COLO829 (cell line): ENCODE data around the gene PLEKHO1.
"Not testable (repeated sequence)": the region's sequence is repeated elsewhere in the genome, so short reads cannot be mapped to it uniquely, and the experiment has no call there.

Experiments
- DNase-seq: peaks from one replicate; pipeline ENCODE4 v3.0.0; 2012; ENCODE audit warnings: low spot score

Gene PLEKHO1

DNA sequence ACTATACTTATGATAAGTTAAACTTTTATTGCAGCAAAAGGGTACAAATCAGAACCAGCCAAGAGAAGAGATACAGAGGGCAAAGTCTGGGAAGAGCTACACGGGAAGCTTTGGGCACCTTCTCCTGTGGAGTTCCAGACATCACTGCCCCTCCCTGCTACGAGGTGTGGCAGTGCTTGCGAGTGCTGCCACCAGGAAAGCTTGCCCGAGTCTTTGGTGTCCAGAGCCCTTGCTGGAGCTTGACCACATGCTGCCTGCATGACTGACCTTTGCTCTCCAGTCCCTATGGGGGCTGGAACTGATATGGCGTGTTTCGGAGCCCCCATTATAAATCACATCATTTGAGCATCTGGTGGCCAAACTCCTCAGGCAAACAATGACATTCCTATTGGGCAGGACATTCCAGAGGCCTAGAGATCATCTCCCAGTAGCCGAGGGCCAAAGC is 23.4 kb downstream of the PLEKHO1 start:
- DNase-seq = no peak

DNA sequence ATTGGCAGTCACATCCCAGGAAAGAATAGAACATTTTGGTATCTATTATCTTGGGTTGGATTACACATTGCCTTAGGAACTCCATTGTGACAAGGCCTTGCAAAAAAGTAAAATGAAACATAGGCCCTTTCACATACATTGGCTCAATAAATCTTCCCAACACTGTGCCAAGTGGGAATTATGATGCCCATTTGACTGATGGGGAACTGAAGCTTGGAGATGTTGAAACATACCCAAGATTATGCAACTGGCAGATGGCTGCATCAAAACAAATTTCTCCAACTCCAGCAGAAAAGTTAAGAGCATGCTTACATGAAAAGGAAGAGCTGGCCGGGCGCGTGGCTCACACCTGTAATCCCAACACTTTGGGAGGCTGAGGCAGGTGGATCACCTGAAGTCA is 26.9 kb downstream of the PLEKHO1 start:
- no peak for DNase-seq

DNA sequence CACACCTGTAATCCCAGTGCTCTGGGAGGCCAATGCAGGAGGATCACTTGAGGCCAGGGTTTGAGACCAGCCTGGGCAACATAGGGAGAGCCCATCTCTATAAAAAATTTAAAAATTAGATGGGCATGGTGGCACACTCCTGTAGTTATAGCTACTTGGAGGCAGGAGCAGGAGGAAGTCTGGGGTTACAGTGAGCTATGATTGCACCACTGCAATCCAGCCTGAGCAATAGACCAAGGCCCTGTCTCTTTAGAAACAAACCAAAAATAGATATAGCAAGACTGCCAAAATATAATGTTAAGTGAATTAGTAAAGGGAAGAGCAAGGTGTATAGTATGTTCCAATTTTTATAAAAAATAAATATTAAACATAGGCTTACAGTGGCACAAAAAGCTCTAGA is 28.8 kb downstream of the PLEKHO1 start:
- no peak for DNase-seq

DNA sequence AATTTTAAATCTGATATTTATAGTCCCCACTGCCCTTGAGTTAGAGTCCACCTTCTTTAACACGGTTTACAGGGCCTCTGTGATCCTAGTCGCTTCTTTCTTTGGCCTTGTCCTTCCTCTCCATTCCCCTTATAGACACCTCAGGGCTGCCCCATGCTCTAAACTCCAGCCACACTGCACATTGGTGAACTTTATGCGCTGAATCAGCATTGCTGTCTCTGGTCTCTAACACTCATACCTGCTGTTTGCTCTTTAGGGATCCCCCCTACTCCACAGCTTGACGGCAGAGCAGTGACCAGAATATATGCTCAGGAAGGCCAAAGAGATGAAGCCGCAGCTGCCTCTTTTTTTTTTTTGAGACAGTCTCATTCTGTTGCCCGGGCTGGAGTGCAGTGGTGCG is 30.2 kb downstream of the PLEKHO1 start:
- no peak for DNase-seq

DNA sequence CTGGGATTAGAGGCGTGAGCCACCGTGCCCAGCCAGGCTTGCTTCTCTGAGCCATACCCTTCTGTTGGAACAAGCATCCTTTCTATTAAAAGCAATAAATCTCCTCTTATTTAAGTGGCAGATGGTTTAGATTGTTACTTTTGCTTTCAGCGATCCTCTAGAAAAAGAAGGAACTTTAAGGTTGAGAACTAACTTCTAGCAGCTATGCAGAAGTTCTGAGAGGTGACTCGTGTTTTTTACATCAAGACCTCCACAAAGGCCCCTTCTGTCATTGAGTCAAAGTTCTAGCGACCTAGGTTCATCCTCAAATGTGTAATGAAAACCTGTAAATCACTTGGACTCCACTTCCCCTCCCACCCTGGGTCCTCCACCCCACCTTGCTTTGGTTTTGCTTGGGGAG is 30.8 kb downstream of the PLEKHO1 start:
- no peak for DNase-seq

DNA sequence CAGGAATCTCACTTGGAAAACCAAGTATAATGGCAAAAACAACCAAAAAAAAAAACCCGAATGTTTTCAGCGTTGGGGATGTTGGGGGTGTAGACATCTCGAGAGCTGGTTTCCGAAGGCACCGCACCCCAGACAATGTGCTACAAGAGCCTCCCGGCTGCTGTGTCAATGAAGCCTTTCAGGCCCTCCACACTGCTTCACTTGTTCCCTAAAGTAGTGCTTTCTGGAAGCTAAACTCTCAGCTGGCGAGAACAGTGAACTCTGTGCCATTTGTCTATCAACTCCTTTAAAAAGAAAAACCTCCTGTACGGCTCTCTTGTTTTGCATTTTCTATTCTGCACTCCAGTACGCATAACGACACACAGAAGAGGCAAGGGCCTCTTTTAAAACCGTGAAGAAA is 32.5 kb downstream of the PLEKHO1 start:
- DNase-seq = peak; percentile 79

DNA sequence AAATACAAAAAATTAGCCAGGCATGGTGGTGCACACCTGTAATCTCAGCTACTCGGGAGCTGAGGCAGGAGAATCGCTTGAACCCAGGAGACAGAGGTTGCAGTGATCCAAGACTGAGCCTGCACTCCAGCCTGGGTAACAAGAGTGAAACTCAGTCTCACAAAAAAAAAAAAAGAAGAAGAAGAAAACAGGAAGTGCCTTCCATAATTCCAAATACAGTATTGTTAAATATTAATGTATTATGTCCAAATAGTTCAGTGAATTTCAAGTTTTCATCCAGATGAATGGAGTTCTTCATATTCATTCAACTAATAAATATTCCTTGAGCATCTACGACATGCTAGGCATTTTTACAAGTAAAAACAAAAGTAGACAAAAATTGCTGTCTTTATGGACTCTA is 33.3 kb downstream of the PLEKHO1 start:
- no peak for DNase-seq

DNA sequence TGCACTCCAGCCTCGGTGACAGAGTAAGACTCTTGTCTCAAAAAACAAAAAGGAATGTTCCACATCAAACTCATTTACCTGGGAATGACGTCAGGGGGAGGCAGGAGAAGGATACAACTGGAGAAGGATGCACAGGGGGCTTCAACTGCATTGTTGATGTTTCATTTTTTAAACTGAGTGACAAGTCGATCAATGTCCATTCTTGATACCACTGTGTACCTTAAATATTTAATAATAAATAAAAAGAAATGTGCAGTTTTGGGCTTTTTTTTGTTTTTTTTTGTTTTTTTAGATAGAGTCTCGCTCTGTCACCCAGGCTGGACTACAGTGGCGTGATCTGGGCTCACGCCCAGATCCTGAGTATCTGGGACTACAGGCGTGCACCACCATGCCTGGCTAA is 35.8 kb downstream of the PLEKHO1 start:
- DNase-seq = no peak

DNA sequence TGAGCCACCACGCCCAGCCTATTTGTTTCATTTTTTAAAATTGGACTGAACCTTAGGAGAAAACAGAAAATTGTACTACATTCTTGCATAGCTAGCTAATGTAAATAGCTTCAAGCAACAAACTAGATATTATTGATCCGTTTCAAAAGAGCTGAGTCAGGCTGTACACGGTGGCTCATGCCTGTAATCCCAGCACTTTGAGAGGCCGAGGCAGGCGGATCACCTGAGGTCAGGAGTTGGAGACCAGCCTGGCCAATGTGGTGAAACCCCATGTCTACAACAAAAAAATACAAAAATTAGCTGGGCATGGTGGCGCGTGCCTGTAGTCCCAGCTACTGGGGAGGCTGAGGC is 36.7 kb downstream of the PLEKHO1 start:
- not testable (repeated sequence) for DNase-seq

DNA sequence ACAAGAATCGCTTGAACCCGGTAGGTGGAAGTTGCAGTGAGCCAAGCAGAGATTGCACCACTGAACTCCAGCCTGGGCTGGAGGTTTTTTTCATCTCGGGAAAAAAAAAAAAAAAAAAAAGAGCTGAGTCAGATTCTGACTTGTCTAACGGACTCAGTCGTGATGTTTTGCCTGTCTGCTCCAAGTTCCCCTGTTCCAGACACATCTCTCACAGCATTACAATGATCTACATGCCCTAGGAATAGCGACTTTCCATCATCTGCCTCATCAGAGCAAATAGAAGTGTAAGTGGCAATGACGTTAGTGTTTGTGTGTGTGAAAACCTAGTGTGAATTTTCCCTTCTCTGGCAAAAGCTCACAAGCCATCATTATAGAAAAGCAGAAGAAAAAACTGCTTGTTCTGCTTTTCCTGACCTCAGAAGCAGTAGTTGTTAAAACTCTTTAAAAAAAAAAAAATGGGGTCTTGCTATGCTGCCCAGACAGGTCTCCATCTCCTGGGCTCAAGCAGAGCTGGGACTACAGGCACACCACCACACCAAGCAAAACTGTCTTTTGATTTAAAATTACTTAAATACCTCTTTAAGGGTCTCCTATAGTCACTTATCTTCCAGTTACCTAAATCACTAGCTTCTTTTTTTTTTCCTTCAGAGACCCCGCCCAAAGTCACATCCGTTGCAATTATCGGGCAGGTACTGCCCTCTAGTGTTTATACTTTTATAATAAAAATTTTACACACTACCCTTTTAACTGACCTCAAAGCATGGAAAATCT is 37.3 kb downstream of the PLEKHO1 start:
- DNase-seq = no peak

DNA sequence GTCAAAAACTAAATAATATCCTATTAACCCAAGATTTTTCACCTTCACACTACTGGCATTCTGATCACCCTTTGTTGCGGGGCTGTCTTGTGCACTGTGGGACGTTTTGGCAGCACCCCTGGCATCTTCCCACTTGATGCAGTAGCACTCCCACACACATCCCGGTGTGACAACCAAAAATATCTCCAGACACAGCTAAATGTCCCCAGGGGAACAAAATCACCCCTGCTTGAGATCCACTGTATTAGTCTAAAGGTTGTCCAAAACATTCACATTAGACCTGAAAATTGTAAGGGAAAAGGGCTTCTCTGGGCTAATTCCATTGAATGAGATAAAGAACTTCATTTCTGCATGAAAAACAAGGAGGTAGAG is 37.8 kb downstream of the PLEKHO1 start:
- no peak for DNase-seq

DNA sequence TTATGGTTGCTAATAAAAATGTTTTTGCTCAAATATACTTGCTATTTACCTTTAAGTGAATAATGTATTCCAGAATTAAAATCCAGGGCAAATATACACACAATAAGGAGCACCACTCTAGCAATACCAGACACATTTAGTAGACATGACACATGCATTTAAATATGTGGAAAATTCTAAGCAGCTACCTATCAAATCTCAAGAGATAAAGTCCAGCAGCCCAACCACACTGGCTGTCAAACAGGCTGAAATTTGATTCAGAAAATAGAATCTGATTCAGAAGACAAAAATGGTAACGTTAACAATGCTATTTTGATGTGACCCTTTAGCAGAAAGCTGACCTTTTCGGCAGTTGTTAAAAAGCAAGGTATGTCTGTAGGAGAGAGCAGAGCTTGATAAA is 42.3 kb downstream of the PLEKHO1 start:
- no peak for DNase-seq

DNA sequence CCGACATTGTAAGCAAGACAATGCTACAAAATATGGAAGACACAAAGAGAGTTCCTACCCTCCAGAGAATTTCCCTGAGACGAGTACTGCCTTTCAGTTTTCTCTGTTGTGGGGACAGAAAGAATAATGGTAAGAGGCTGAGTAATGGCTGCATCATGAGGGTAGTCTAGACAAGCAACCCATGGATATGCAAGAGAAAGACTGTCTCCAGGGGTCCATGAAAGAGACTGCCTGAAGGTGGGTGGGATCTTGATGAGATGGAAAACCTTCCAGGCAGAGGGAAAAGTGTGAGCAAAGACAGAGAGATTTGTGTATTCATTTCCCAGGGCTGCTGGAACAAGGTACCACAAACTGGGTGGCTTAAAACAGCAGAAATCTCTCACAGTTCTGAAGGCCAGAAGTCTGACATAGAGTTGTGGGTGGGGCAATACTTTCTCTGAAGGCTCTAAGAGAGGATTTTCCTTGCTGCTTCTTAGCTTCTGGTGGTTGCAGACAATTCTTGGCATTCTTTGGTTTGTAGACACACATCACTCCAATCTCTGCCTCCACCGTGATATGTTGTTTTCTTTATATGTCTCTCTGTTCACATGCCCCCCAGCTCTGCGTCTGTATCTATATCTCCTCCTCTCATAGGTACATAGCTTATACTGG is 44.8 kb downstream of the PLEKHO1 start:
- no peak for DNase-seq

DNA sequence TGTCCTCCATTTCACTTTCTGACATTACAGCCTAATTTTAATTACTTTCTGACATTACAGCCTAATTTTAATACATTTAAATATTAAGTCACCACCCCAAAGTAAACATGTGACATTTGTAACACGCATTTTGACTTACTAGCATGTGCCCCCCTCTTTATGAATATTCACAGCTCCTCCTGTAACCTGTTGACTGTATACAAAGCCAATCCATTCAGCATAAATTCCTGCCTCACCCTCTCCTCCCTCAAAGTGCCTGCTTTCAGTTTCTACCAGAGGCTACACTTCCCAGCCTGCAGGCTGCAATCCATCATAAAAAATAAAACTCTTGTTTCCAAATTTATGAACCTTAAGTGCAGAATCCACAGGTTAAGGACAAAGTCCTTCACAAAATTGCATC is 46.7 kb downstream of the PLEKHO1 start:
- no peak for DNase-seq

DNA sequence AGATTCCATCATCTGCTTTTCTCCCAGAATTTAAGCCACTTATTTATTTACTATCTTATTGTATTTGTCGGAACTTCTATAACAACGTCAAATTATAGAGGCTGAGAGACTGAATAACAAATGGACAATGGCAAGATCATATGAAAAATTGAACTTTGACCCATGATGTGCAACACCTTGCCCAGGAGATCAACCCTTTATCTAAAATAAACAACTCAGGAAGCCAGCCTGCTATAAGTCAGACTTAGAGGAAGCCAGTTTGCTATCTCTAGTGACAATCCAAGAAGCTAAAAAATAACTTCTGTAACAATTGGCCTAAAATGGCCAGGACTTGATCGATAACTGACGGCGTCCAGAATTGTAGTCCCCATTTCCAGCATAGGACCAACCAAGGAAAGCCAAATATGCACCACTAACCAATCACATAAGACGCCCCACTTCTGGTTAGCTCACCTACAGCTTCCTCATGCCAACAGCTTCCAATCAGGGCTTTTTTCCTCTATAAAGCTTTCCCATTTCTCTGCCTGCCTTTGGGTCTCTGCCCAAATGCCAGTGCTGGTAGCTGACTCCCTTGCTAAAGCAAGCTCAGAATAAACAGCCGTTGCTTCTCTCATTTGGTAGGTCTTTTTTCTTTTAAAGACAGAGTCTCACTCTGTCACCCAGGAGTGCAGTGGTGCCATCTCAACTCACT is 57.7 kb downstream of the PLEKHO1 start:
- no peak for DNase-seq

DNA sequence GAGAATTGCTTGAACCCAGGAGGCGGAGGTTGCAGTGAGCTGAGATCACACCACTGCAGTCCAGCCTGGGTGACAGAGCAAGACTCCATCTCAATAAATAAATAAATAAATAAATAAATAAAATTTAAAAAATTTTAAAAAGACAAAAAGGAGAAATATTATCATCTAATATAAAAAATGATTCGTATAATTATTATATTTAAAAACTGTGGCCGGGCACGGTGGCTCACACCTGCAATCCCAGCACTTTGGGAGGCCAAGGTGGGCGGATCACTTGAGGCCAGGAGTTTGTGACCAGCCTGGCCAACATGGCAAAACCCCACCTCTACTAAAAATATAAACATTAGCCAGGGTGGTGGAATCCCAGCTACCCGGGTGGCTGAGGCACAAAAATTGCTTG is 58.7 kb downstream of the PLEKHO1 start:
- not testable (repeated sequence) for DNase-seq
